Tibial artery (tissue), 4 donors: ENCODE results near the gene ARHGAP15.
A peak's percentile ranks its signal among the peaks of the same experiment; 100 is the strongest.

Experiments
- DNase-seq, 2 donors: peaks; one replicate each; pipeline ENCODE4 v3.0.0-alpha.2; 2019
- H3K27ac ChIP-seq, 2 donors: fragments of 200-600 bp; sonication (generic) in 1 of 2; 1 replicate in 1 of 2; 2 replicates in 1 of 2; pipeline ENCODE4 v1.5.1; 2018 to 2019; ENCODE audit warnings: mild to moderate bottlenecking in 1 of 2
- H3K27me3 ChIP-seq, 2 donors: fragments of 200-600 bp; sonication (generic) in 1 of 2; one replicate each; pipeline versions ENCODE4 v1.5.1 to v1.6.0; 2016 to 2019
- H3K36me3 ChIP-seq, 3 donors: fragments of 200-600 bp; sonication (generic) in 2 of 3; one replicate each; pipeline ENCODE4 v1.5.1; 2016 to 2019; ENCODE audit warnings: mild to moderate bottlenecking in 2 of 3
- H3K4me1 ChIP-seq, 4 donors: fragments of 200-600 bp; sonication (generic) in 2 of 4; 1 replicate in 3 of 4; 2 replicates in 1 of 4; pipeline ENCODE4 v1.5.1; 2016 to 2019
- H3K4me3 ChIP-seq, 2 donors: fragments of 200-600 bp; sonication (generic) in 1 of 2; 1 replicate in 1 of 2; 2 replicates in 1 of 2; pipeline ENCODE4 v1.5.1; 2018 to 2019; ENCODE audit warnings: mild to moderate bottlenecking in 2 of 2
- H3K9me3 ChIP-seq, 3 donors: fragments of 200-600 bp; sonication (generic) in 1 of 3; one replicate each; pipeline ENCODE4 v1.5.1; 2016 to 2019
- CTCF ChIP-seq, 2 experiments: fragments of 200-600 bp in 1 of 2; fragments of 450-650 bp in 1 of 2; IDR thresholded peaks; one replicate each; pipeline ENCODE4 v1.5.1; 2017 to 2019; ENCODE audit warnings: antibody characterized with exemption in 2 of 2, mild to moderate bottlenecking in 1 of 2, moderate library complexity in 1 of 2
- intact Hi-C: fragments of 100-400 bp; cut with DNase I; formaldehyde crosslinking; loops from one replicate; pipeline ENCODE4 v1.15.0; 2023; ENCODE audit warnings: low total_unique reads

The ARHGAP15 gene

GRCh38 chr2:143684551-143685320 lies 555.5 kb downstream of the ARHGAP15 start:
- no peaks in the 10 kb centered on the region for H3K27me3 ChIP-seq
- no peak for DNase-seq
- intact Hi-C loops: no loop called here
- no peak overlapping the region for H3K27ac ChIP-seq
- H3K36me3 ChIP-seq: no peaks in the 10 kb centered on the region
- H3K4me1 ChIP-seq: no peaks in the 10 kb centered on the region
- H3K9me3 ChIP-seq: no peaks in the 10 kb centered on the region
- no peak overlapping the region for H3K4me3 ChIP-seq
- no peak for TF ChIP-seq CTCF (IDR thresholded peaks at IDR 0.05)

GRCh38 chr2:143685421-143686078 lies 556.3 kb downstream of the ARHGAP15 start:
- intact Hi-C loops: no loop called here
- H3K27me3 ChIP-seq: no peaks in the 10 kb centered on the region

GRCh38 chr2:143686585-143687164 lies 557.5 kb downstream of the ARHGAP15 start:
- intact Hi-C loops: no loop called here
- no peaks in the 10 kb centered on the region for H3K36me3 ChIP-seq
- peak; percentile 42 to 60 for TF ChIP-seq CTCF (IDR thresholded peaks at IDR 0.05)
- no peaks in the 10 kb centered on the region for H3K4me1 ChIP-seq
- no peaks in the 10 kb centered on the region for H3K9me3 ChIP-seq
- no peak overlapping the region for H3K4me3 ChIP-seq
- H3K27ac ChIP-seq: no peak overlapping the region
- no peaks in the 10 kb centered on the region for H3K27me3 ChIP-seq
- no peak for DNase-seq

More at GRCh38 chr2:143685421-143686078, 556.3 kb downstream of the ARHGAP15 start:
- Histone ChIP-seq H3K4me3 (no peak overlapping the region), H3K9me3 (no peaks in the 10 kb centered on the region), H3K4me1 (no peaks in the 10 kb centered on the region), H3K36me3 (no peaks in the 10 kb centered on the region), H3K27ac (no peak overlapping the region)
- no peak for DNase-seq
- no peak for TF ChIP-seq CTCF (IDR thresholded peaks at IDR 0.05)

GRCh38 chr2:143688248-143688647 lies 559.0 kb downstream of the ARHGAP15 start:
- no peak for DNase-seq
- no peak for TF ChIP-seq CTCF (IDR thresholded peaks at IDR 0.05)
- Histone ChIP-seq H3K36me3 (no peaks in the 10 kb centered on the region), H3K4me3 (no peak overlapping the region), H3K27me3 (no peaks in the 10 kb centered on the region), H3K27ac (no peak overlapping the region), H3K9me3 (no peaks in the 10 kb centered on the region), H3K4me1 (no peaks in the 10 kb centered on the region)
- intact Hi-C loops: no loop called here

- no peaks in the 10 kb centered on the region for H3K4me1 ChIP-seq
- intact Hi-C loops: no loop called here
- no peak overlapping the region for H3K4me3 ChIP-seq
- no peak overlapping the region for H3K27ac ChIP-seq
- no peaks in the 10 kb centered on the region for H3K36me3 ChIP-seq
- H3K9me3 ChIP-seq: no peaks in the 10 kb centered on the region
- H3K27me3 ChIP-seq: no peaks in the 10 kb centered on the region
- no peak for TF ChIP-seq CTCF (IDR thresholded peaks at IDR 0.05)
- no peak for DNase-seq
These were observed 559.6 kb downstream of the ARHGAP15 start for GRCh38 chr2:143688815-143689214.
